GM23338 (cell line): Measurements from ENCODE around the gene SPP1.

ENCODE experiments used
- CREB1 ChIP-seq: fragments of 250-450 bp; sonication (Bioruptor Pico); IDR thresholded peaks from 2 replicates; pipeline ENCODE4 v1.5.0; 2020; ENCODE audit warnings: low read depth, mild to moderate bottlenecking, moderate library complexity
- CTCF ChIP-seq, 2 experiments: fragments of 200-600 bp in 1 of 2; sonication (generic) in 1 of 2; conservative IDR thresholded peaks; 2 replicates each; pipeline versions ENCODE4 v1.5.1 to v1.6.1; 2016 to 2017; ENCODE audit warnings: antibody characterized with exemption in 2 of 2, low read depth in 2 of 2, mild to moderate bottlenecking in 2 of 2, moderate library complexity in 1 of 2
- ETS1 ChIP-seq: IDR thresholded peaks from 2 replicates; pipeline ENCODE4 v1.6.1; 2016; ENCODE audit warnings: antibody characterized with exemption
- EZH2 ChIP-seq: fragments of 200-600 bp; sonication (generic); IDR thresholded peaks from one replicate; pipeline ENCODE4 v1.8.0; 2017; ENCODE audit warnings: antibody characterized with exemption, mild to moderate bottlenecking, low read depth; ENCODE audit not compliant: unreplicated experiment
- EZH2phosphoT487 ChIP-seq: fragments of 200-600 bp; sonication (generic); IDR thresholded peaks from one replicate; pipeline ENCODE4 v1.8.1; 2018; ENCODE audit warnings: antibody characterized with exemption; ENCODE audit not compliant: unreplicated experiment
- JUNB ChIP-seq: IDR thresholded peaks from one replicate; pipeline ENCODE4 v1.6.1; 2016; ENCODE audit warnings: antibody characterized with exemption; ENCODE audit not compliant: unreplicated experiment
- NANOG ChIP-seq: IDR thresholded peaks from 2 replicates; pipeline ENCODE4 v1.6.1; 2016; ENCODE audit warnings: antibody characterized with exemption, borderline replicate concordance
- POLR2AphosphoS5 ChIP-seq: IDR thresholded peaks from 2 replicates; pipeline ENCODE4 v1.6.1; 2016; ENCODE audit warnings: antibody characterized with exemption, low read depth
- REST ChIP-seq: IDR thresholded peaks from one replicate; pipeline ENCODE4 v1.6.1; 2018; ENCODE audit warnings: antibody characterized with exemption; ENCODE audit not compliant: unreplicated experiment
- STAT1 ChIP-seq: IDR thresholded peaks from one replicate; pipeline ENCODE4 v1.6.1; 2016; ENCODE audit warnings: antibody characterized with exemption; ENCODE audit not compliant: unreplicated experiment
- ZNF114 ChIP-seq: fragments of 250-450 bp; sonication (Bioruptor Pico); IDR thresholded peaks from 2 replicates; pipeline ENCODE4 v1.5.0; 2020; ENCODE audit warnings: mild to moderate bottlenecking, moderate library complexity
- ZNF462 ChIP-seq: fragments of 250-450 bp; sonication (Bioruptor Pico); IDR thresholded peaks from 2 replicates; pipeline ENCODE4 v1.5.0; 2020; ENCODE audit warnings: mild to moderate bottlenecking, moderate library complexity

- TF ChIP-seq ZNF114 (CRISPR knock-in tag) (no peak), CTCF (conservative IDR thresholded peaks at IDR 0.05; ENCODE audit: low read depth in 2 of 2) (no peak), POLR2AphosphoS5 (no peak), ZNF462 (CRISPR knock-in tag) (no peak), EZH2 (no peak), EZH2phosphoT487 (no peak), ETS1 (no peak), REST (no peak), CREB1 (no peak), JUNB (no peak), NANOG (no peak), STAT1 (no peak)
These were observed 43.0 kb downstream of the SPP1 start for GRCh38 chr4:88018466-88018865.
